ENCODE results near the gene ADAMTSL3. TPM values are rescaled to one million over a fixed set of nuclear protein-coding genes. Genes with fewer than 3 reads are reported as not detected.

The ADAMTSL3 gene
- total RNA-seq, 1 experiment from 2014 or later, result 0.05 TPM

DNA sequence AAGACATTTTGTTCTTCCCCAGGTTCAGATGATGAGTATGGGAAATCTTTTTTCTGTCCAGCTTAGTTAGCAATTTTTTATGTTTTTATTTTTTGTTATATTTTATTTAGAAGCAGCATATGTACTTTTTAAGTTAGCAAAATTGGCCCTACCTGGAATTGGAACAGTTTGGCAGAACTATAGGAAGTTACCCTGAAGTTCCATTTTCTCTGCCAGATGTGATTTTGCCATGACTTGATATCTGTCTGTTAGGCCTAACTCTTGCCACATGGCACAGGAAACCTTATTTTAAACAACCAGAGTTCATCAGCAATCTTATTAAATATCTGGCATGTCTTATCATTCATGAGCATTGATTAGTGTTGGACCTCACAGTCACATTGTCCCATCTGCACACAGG is 67.1 kb downstream of the ADAMTSL3 start (continued):
- TF ChIP-seq JUND (IDR thresholded peaks at IDR 0.05) (no peak), SIN3A (IDR thresholded peaks at IDR 0.05; ENCODE audit: low read depth) (no peak), CEBPB (IDR thresholded peaks at IDR 0.05; ENCODE audit: low read depth) (no peak)

DNA sequence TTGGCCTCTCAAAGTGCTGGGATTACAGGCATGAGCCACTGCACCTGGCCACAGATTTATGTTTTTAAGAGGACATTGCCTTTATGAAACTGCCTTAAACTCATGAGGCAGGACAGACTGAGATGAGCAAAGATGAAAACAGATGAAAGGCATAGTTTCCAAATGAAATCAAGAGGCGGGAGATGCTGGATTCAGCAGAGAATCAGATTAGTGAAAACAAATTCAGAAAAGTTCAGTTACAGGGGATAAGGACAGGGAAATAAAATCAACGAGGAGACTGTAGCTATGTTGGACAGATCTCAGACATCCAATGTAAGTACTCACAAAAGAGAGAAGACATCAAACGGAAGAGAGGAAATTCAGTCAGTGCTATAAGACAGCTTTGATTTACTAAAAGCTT is 68.1 kb downstream of the ADAMTSL3 start:
- Histone ChIP-seq H3K4me2 (ENCODE audit: low read length) (no peak overlapping the region), H3K27me3 (ENCODE audit: insufficient read depth, low read length) (peaks cover 20% of the 10 kb centered on the region), H3K9me2 (ENCODE audit: insufficient read depth) (no peaks in the 10 kb centered on the region), H3K79me2 (ENCODE audit: insufficient read depth, low read length) (no peaks in the 10 kb centered on the region), H3K27ac (ENCODE audit: low read depth, low read length) (no peak overlapping the region), H3K36me3 (ENCODE audit: control insufficient read depth in 1 of 2, insufficient read depth in 2 of 2, low read length in 2 of 2) (no peaks in the 10 kb centered on the region), H3K4me3 (replicated peaks in 1 of 2; ENCODE audit: low read depth in 1 of 2, low read length in 2 of 2) (no peak overlapping the region), H4K20me1 (ENCODE audit: insufficient read depth) (no peaks in the 10 kb centered on the region), H3K4me1 (ENCODE audit: control insufficient read depth in 1 of 2, insufficient read depth in 2 of 2, low read length in 2 of 2) (no peaks in the 10 kb centered on the region), H2AFZ (ENCODE audit: low read depth, low read length, poor library complexity, severe bottlenecking) (no peak overlapping the region), H3K9ac (ENCODE audit: low read length) (no peak overlapping the region), H3K9me3 (ENCODE audit: control insufficient read depth in 1 of 2, insufficient read depth in 1 of 2, low read depth in 1 of 2, low read length in 2 of 2) (no peaks in the 10 kb centered on the region)
- ATAC-seq (no peak), DNase-seq (ENCODE audit: low read depth, low spot score) (no peak)
- RAD21 ChIA-PET (ENCODE audit: low non-redundant PET in 1 of 2, low total read pairs in 2 of 2, uncharacterized antibody in 2 of 2, unreplicated experiment in 2 of 2), result no interaction called here
- no TSS peak for BruUV-seq (replicated peaks)
- TF ChIP-seq EGR1 (IDR thresholded peaks at IDR 0.05; ENCODE audit: low read depth), result no peak
- no peak for TF ChIP-seq FOSL1 (IDR thresholded peaks at IDR 0.05; ENCODE audit: low read depth)
- no peak for TF ChIP-seq EZH2 (IDR thresholded peaks at IDR 0.05)
- TF ChIP-seq SIN3A (IDR thresholded peaks at IDR 0.05; ENCODE audit: low read depth), result no peak
- TF ChIP-seq, protein P1, sequence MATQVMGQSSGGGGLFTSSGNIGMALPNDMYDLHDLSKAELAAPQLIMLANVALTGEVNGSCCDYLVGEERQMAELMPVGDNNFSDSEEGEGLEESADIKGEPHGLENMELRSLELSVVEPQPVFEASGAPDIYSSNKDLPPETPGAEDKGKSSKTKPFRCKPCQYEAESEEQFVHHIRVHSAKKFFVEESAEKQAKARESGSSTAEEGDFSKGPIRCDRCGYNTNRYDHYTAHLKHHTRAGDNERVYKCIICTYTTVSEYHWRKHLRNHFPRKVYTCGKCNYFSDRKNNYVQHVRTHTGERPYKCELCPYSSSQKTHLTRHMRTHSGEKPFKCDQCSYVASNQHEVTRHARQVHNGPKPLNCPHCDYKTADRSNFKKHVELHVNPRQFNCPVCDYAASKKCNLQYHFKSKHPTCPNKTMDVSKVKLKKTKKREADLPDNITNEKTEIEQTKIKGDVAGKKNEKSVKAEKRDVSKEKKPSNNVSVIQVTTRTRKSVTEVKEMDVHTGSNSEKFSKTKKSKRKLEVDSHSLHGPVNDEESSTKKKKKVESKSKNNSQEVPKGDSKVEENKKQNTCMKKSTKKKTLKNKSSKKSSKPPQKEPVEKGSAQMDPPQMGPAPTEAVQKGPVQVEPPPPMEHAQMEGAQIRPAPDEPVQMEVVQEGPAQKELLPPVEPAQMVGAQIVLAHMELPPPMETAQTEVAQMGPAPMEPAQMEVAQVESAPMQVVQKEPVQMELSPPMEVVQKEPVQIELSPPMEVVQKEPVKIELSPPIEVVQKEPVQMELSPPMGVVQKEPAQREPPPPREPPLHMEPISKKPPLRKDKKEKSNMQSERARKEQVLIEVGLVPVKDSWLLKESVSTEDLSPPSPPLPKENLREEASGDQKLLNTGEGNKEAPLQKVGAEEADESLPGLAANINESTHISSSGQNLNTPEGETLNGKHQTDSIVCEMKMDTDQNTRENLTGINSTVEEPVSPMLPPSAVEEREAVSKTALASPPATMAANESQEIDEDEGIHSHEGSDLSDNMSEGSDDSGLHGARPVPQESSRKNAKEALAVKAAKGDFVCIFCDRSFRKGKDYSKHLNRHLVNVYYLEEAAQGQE (IDR thresholded peaks at IDR 0.05; ENCODE audit: low read depth), result no peak
- no peak for TF ChIP-seq POLR2AphosphoS5 (IDR thresholded peaks at IDR 0.05; ENCODE audit: low read depth, low read length)
- TF ChIP-seq ZFX (IDR thresholded peaks at IDR 0.05), result no peak
- no peak for TF ChIP-seq SRF (IDR thresholded peaks at IDR 0.05; ENCODE audit: low read depth)
- TF ChIP-seq RAD21 (IDR thresholded peaks at IDR 0.05; ENCODE audit: low read depth), result no peak
- TF ChIP-seq SP1 (IDR thresholded peaks at IDR 0.05; ENCODE audit: low read depth), result no peak
- TF ChIP-seq CBX3 (IDR thresholded peaks at IDR 0.05; ENCODE audit: low read depth), result no peak
- TF ChIP-seq, protein P2, sequence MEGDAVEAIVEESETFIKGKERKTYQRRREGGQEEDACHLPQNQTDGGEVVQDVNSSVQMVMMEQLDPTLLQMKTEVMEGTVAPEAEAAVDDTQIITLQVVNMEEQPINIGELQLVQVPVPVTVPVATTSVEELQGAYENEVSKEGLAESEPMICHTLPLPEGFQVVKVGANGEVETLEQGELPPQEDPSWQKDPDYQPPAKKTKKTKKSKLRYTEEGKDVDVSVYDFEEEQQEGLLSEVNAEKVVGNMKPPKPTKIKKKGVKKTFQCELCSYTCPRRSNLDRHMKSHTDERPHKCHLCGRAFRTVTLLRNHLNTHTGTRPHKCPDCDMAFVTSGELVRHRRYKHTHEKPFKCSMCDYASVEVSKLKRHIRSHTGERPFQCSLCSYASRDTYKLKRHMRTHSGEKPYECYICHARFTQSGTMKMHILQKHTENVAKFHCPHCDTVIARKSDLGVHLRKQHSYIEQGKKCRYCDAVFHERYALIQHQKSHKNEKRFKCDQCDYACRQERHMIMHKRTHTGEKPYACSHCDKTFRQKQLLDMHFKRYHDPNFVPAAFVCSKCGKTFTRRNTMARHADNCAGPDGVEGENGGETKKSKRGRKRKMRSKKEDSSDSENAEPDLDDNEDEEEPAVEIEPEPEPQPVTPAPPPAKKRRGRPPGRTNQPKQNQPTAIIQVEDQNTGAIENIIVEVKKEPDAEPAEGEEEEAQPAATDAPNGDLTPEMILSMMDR (IDR thresholded peaks at IDR 0.05 in 2 of 3, conservative IDR thresholded peaks at IDR 0.05 in 1 of 3; ENCODE audit: borderline replicate concordance in 1 of 3, insufficient read depth in 1 of 3, low read depth in 2 of 3, low read length in 2 of 3), result no peak
- TF ChIP-seq, protein P3, sequence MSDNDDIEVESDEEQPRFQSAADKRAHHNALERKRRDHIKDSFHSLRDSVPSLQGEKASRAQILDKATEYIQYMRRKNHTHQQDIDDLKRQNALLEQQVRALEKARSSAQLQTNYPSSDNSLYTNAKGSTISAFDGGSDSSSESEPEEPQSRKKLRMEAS (IDR thresholded peaks at IDR 0.05), result no peak
- intact Hi-C loops (cut with micrococcal nuclease), result loop anchor here (10.0 kb wide), 1 partner anchor 477 kb away; no protein-coding TSS in a partner anchor
- CTCF ChIA-PET, result no interaction called here
- POLR2A ChIA-PET, result no interaction called here

All from HCT116 (cell line).